ENCODE data around the gene RAD51B. TPM values are rescaled to one million over a fixed set of nuclear protein-coding genes. Genes with fewer than 3 reads are reported as not detected.

Gene RAD51B
- polyA plus RNA-seq, 1 donor (not counting 4 experiments of a cell fraction or from before 2014, with no cell fraction given): 13.3 TPM

DNA sequence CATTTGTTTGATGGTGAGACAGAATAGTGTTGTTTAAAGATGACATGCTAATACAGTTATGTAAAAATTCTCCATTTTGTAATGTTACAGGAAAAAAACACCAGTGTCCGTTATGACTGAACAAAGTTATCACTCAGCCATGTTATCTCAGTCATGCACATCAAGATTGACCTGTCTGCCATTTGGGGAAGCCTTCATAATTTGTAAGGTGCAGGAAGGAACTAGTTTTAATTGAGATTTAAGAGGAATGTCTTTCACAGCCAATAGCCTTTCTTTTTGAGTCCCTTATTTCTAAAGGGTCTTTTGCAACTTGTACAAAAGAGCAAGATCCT lies 432.2 kb downstream of the RAD51B start:
- H3K9ac ChIP-seq (ENCODE audit: control insufficient read depth, extremely low read depth, insufficient read depth, low read length): no peak overlapping the region
- TF ChIP-seq EZH2 (IDR thresholded peaks at IDR 0.05; ENCODE audit: low read length): no peak
- TF ChIP-seq, protein P1, sequence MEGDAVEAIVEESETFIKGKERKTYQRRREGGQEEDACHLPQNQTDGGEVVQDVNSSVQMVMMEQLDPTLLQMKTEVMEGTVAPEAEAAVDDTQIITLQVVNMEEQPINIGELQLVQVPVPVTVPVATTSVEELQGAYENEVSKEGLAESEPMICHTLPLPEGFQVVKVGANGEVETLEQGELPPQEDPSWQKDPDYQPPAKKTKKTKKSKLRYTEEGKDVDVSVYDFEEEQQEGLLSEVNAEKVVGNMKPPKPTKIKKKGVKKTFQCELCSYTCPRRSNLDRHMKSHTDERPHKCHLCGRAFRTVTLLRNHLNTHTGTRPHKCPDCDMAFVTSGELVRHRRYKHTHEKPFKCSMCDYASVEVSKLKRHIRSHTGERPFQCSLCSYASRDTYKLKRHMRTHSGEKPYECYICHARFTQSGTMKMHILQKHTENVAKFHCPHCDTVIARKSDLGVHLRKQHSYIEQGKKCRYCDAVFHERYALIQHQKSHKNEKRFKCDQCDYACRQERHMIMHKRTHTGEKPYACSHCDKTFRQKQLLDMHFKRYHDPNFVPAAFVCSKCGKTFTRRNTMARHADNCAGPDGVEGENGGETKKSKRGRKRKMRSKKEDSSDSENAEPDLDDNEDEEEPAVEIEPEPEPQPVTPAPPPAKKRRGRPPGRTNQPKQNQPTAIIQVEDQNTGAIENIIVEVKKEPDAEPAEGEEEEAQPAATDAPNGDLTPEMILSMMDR (optimal IDR thresholded peaks at IDR 0.05 in 1 of 3, IDR thresholded peaks at IDR 0.05 in 1 of 3, conservative IDR thresholded peaks at IDR 0.05 in 1 of 3; ENCODE audit: extremely low read depth in 1 of 3, insufficient read depth in 2 of 3, low read length in 3 of 3): no peak
- H3K9me1 ChIP-seq (ENCODE audit: control insufficient read depth, extremely low read depth, insufficient read depth, low read length): no peaks in the 10 kb centered on the region
- H4K20me1 ChIP-seq (ENCODE audit: control insufficient read depth, extremely low read depth, insufficient read depth, low read length): no peaks in the 10 kb centered on the region
- H3K27ac ChIP-seq (ENCODE audit: control insufficient read depth, insufficient read depth, low read length): no peak overlapping the region
- H3K4me1 ChIP-seq (ENCODE audit: control insufficient read depth, extremely low read depth, insufficient read depth, low read length): peaks cover 35% of the 10 kb centered on the region
- H3K4me2 ChIP-seq (ENCODE audit: control insufficient read depth, extremely low read depth, insufficient read depth, low read depth, low read length): no peak overlapping the region
- DNase-seq (ENCODE audit: low read depth, low spot score) (no peak), FAIRE-seq (no peak)
- H3K9me3 ChIP-seq (ENCODE audit: control insufficient read depth, low read depth, low read length): no peaks in the 10 kb centered on the region
- H3K36me3 ChIP-seq (ENCODE audit: control insufficient read depth in 2 of 2, extremely low read depth in 1 of 2, insufficient read depth in 2 of 2, low read length in 2 of 2): no peaks in the 10 kb centered on the region
- no peaks in the 10 kb centered on the region for H3K79me2 ChIP-seq (ENCODE audit: control insufficient read depth, insufficient read depth, low read length)
- H3K27me3 ChIP-seq (ENCODE audit: control insufficient read depth, extremely low read depth, insufficient read depth, low read length): no peaks in the 10 kb centered on the region
- H3K4me3 ChIP-seq (ENCODE audit: control insufficient read depth in 2 of 3, extremely low read depth in 1 of 3, insufficient read depth in 2 of 3, low read depth in 1 of 3, low read length in 3 of 3): no peak overlapping the region
- dilution Hi-C loops (cut with MboI; ENCODE audit: extremely low pct_ligation_motif_present, low sequenced_read_pairs): no loop called here
- H2AFZ ChIP-seq (ENCODE audit: control insufficient read depth, low read length): no peak overlapping the region

DNA sequence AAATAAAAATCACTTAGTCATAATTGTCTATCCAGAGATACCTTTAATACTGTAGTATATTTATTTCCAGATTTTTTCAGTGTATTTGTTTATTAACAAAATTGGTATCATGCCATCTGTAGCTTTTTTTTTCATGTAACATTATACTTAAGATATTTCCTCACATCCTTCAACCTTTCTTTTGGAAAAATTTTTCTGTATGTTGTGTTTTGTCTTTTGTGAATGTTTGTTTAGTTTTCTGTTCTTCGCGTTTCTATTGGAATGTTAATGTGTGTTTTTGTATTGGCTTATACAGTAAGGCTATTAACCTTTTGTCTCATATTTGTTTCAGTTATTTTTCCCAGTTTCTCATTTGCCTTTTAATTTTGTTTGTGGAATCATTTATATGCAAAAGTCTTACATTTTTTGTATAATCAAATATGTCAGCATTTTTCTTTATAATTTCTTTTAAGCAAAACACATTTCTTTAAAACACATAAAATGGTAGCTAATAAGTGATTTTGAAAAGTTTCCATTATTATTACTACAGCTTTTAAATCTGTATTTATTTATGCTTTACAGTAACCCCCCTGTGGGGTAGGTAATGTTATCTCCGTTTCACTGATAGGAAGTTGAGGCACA lies 433.7 kb downstream of the RAD51B start:
- H3K4me2 ChIP-seq (ENCODE audit: control insufficient read depth, extremely low read depth, insufficient read depth, low read depth, low read length): no peak overlapping the region
- H2AFZ ChIP-seq (ENCODE audit: control insufficient read depth, low read length): no peak overlapping the region
- no peak overlapping the region for H3K27ac ChIP-seq (ENCODE audit: control insufficient read depth, insufficient read depth, low read length)
- H3K4me3 ChIP-seq (ENCODE audit: control insufficient read depth in 2 of 3, extremely low read depth in 1 of 3, insufficient read depth in 2 of 3, low read depth in 1 of 3, low read length in 3 of 3): no peak overlapping the region
- FAIRE-seq (no peak), DNase-seq (ENCODE audit: low read depth, low spot score) (no peak)
- dilution Hi-C loops (cut with MboI; ENCODE audit: extremely low pct_ligation_motif_present, low sequenced_read_pairs): no loop called here
- H3K79me2 ChIP-seq (ENCODE audit: control insufficient read depth, insufficient read depth, low read length): no peaks in the 10 kb centered on the region
- peaks cover 24% of the 10 kb centered on the region for H3K4me1 ChIP-seq (ENCODE audit: control insufficient read depth, extremely low read depth, insufficient read depth, low read length)
- no peaks in the 10 kb centered on the region for H3K9me3 ChIP-seq (ENCODE audit: control insufficient read depth, low read depth, low read length)
- TF ChIP-seq EZH2 (IDR thresholded peaks at IDR 0.05; ENCODE audit: low read length): no peak
- TF ChIP-seq, protein P1 (optimal IDR thresholded peaks at IDR 0.05 in 1 of 3, IDR thresholded peaks at IDR 0.05 in 1 of 3, conservative IDR thresholded peaks at IDR 0.05 in 1 of 3; ENCODE audit: extremely low read depth in 1 of 3, insufficient read depth in 2 of 3, low read length in 3 of 3): no peak
- no peaks in the 10 kb centered on the region for H3K36me3 ChIP-seq (ENCODE audit: control insufficient read depth in 2 of 2, extremely low read depth in 1 of 2, insufficient read depth in 2 of 2, low read length in 2 of 2)
- H3K9ac ChIP-seq (ENCODE audit: control insufficient read depth, extremely low read depth, insufficient read depth, low read length): no peak overlapping the region
- no peaks in the 10 kb centered on the region for H3K27me3 ChIP-seq (ENCODE audit: control insufficient read depth, extremely low read depth, insufficient read depth, low read length)
- no peaks in the 10 kb centered on the region for H4K20me1 ChIP-seq (ENCODE audit: control insufficient read depth, extremely low read depth, insufficient read depth, low read length)
- no peaks in the 10 kb centered on the region for H3K9me1 ChIP-seq (ENCODE audit: control insufficient read depth, extremely low read depth, insufficient read depth, low read length)

Measured in keratinocyte (primary cell).